ENCODE measurements around the gene ZDHHC18. TPM values are rescaled to one million over a fixed set of nuclear protein-coding genes. Genes with fewer than 3 reads are reported as not detected.

The ZDHHC18 gene
- total and polyA plus RNA-seq, 2 of the 8 experiments (the other 6 are each of a cell fraction or from before 2014, with no cell fraction given), result 29.7 to 49.8 TPM

DNA sequence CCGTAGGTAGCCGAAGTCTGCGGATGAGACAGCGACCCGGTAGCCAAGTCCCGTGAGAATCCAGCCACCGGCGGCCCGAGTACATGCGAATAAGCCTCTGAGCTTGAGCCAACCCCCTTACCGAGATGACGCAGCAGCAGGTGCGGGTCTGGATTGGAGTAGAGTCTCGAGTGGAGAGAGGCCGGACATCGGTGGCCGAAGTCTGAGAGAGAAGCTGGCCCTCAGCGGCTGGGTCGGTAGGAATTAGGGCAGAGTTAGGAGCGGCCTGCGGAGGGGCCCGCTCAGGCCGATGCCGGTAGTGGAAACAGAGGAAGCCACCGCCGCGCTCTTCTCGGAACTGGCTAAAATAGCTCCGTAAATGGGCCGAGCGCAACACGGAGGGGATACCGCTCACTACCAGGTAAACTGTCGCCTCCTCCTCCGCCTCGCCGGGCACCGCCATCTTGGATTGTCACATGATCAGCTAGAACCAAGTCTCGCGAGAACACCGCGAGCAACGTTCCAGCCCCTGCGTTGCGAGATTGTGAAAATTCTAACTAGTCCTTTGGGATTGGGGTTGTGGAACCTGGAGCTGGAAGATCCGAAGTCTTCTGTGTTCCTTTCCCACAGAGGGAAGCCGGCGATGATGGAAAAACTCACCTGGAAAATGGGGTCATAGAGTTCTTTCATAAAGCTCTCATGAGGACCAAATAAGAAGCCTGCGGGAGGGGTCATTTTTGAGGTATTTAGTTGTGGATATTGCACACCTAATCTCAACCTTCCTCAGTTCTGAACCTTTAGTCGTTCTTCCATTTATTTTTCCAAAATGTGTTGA lies 73.7 kb downstream of the ZDHHC18 start, which contains the start of gene GPATCH3 (continued):
- TF ChIP-seq, protein P1, sequence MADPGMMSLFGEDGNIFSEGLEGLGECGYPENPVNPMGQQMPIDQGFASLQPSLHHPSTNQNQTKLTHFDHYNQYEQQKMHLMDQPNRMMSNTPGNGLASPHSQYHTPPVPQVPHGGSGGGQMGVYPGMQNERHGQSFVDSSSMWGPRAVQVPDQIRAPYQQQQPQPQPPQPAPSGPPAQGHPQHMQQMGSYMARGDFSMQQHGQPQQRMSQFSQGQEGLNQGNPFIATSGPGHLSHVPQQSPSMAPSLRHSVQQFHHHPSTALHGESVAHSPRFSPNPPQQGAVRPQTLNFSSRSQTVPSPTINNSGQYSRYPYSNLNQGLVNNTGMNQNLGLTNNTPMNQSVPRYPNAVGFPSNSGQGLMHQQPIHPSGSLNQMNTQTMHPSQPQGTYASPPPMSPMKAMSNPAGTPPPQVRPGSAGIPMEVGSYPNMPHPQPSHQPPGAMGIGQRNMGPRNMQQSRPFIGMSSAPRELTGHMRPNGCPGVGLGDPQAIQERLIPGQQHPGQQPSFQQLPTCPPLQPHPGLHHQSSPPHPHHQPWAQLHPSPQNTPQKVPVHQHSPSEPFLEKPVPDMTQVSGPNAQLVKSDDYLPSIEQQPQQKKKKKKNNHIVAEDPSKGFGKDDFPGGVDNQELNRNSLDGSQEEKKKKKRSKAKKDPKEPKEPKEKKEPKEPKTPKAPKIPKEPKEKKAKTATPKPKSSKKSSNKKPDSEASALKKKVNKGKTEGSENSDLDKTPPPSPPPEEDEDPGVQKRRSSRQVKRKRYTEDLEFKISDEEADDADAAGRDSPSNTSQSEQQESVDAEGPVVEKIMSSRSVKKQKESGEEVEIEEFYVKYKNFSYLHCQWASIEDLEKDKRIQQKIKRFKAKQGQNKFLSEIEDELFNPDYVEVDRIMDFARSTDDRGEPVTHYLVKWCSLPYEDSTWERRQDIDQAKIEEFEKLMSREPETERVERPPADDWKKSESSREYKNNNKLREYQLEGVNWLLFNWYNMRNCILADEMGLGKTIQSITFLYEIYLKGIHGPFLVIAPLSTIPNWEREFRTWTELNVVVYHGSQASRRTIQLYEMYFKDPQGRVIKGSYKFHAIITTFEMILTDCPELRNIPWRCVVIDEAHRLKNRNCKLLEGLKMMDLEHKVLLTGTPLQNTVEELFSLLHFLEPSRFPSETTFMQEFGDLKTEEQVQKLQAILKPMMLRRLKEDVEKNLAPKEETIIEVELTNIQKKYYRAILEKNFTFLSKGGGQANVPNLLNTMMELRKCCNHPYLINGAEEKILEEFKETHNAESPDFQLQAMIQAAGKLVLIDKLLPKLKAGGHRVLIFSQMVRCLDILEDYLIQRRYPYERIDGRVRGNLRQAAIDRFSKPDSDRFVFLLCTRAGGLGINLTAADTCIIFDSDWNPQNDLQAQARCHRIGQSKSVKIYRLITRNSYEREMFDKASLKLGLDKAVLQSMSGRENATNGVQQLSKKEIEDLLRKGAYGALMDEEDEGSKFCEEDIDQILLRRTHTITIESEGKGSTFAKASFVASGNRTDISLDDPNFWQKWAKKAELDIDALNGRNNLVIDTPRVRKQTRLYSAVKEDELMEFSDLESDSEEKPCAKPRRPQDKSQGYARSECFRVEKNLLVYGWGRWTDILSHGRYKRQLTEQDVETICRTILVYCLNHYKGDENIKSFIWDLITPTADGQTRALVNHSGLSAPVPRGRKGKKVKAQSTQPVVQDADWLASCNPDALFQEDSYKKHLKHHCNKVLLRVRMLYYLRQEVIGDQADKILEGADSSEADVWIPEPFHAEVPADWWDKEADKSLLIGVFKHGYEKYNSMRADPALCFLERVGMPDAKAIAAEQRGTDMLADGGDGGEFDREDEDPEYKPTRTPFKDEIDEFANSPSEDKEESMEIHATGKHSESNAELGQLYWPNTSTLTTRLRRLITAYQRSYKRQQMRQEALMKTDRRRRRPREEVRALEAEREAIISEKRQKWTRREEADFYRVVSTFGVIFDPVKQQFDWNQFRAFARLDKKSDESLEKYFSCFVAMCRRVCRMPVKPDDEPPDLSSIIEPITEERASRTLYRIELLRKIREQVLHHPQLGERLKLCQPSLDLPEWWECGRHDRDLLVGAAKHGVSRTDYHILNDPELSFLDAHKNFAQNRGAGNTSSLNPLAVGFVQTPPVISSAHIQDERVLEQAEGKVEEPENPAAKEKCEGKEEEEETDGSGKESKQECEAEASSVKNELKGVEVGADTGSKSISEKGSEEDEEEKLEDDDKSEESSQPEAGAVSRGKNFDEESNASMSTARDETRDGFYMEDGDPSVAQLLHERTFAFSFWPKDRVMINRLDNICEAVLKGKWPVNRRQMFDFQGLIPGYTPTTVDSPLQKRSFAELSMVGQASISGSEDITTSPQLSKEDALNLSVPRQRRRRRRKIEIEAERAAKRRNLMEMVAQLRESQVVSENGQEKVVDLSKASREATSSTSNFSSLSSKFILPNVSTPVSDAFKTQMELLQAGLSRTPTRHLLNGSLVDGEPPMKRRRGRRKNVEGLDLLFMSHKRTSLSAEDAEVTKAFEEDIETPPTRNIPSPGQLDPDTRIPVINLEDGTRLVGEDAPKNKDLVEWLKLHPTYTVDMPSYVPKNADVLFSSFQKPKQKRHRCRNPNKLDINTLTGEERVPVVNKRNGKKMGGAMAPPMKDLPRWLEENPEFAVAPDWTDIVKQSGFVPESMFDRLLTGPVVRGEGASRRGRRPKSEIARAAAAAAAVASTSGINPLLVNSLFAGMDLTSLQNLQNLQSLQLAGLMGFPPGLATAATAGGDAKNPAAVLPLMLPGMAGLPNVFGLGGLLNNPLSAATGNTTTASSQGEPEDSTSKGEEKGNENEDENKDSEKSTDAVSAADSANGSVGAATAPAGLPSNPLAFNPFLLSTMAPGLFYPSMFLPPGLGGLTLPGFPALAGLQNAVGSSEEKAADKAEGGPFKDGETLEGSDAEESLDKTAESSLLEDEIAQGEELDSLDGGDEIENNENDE (IDR thresholded peaks at IDR 0.05; ENCODE audit: insufficient replicate concordance, low read length), result no peak
- TF ChIP-seq, protein P2, sequence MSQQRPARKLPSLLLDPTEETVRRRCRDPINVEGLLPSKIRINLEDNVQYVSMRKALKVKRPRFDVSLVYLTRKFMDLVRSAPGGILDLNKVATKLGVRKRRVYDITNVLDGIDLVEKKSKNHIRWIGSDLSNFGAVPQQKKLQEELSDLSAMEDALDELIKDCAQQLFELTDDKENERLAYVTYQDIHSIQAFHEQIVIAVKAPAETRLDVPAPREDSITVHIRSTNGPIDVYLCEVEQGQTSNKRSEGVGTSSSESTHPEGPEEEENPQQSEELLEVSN (IDR thresholded peaks at IDR 0.05), result no peak
- TF ChIP-seq CBX8 (IDR thresholded peaks at IDR 0.05; ENCODE audit: borderline replicate concordance, low read depth, low read length) (no peak), HDAC6 (IDR thresholded peaks at IDR 0.05; ENCODE audit: low read depth, low read length) (no peak), SIX5 (IDR thresholded peaks at IDR 0.05; ENCODE audit: low read depth, low read length) (peak; percentile 2; the same call in 1 of the 2 replicates), POU5F1 (IDR thresholded peaks at IDR 0.05; ENCODE audit: low read depth, low read length) (no peak), TBP (IDR thresholded peaks at IDR 0.05; ENCODE audit: low read depth, low read length) (peak; percentile 92), POLR2AphosphoS5 (IDR thresholded peaks at IDR 0.05; ENCODE audit: low read depth, low read length) (peak; percentile 95), RFX5 (IDR thresholded peaks at IDR 0.05; ENCODE audit: borderline replicate concordance, low read depth, low read length) (no peak), CEBPB (IDR thresholded peaks at IDR 0.05; ENCODE audit: low read depth, low read length) (0 out of 2 replicates have a peak, but pooled peaks have one; percentile 16)

Measured in H1 (cell line).